K562 (cell line): ENCODE data around the gene ZNF487. TPM values are rescaled to one million over a fixed set of nuclear protein-coding genes. Genes with fewer than 3 reads are reported as not detected.

ENCODE experiments used
- ATF6 ChIP-seq: sonication (generic); formaldehyde crosslinking; IDR thresholded peaks from 2 replicates; pipeline ENCODE4 v1.4.0; 2020; ENCODE audit warnings: mild to moderate bottlenecking, missing genetic modification reagents
- CEBPB ChIP-seq: fragments of 450-650 bp; IDR thresholded peaks from 2 replicates; pipeline ENCODE4 v1.6.1; 2016; ENCODE audit warnings: missing genetic modification characterization, missing compliant biosample characterization
- CREB5 ChIP-seq: fragments of 250-450 bp; sonication (Bioruptor Pico); IDR thresholded peaks from 2 replicates; pipeline ENCODE4 v1.5.0; 2020; ENCODE audit warnings: mild to moderate bottlenecking
- MCM5 ChIP-seq: fragments of 450-650 bp; IDR thresholded peaks from 2 replicates; pipeline ENCODE4 v1.6.1; 2016; ENCODE audit warnings: low read depth
- NR2C2 ChIP-seq, 2 experiments: fragments of 200-800 bp in 1 of 2; sonication (Bioruptor generic) in 1 of 2; sonication (generic) in 1 of 2; formaldehyde crosslinking in 1 of 2; IDR thresholded peaks; 2 replicates each; pipeline versions ENCODE4 v1.6.1 to v1.8.0; 2016 to 2022; ENCODE audit warnings: mild to moderate bottlenecking in 1 of 2, missing compliant biosample characterization in 1 of 2, missing genetic modification characterization in 1 of 2, missing genetic modification reagents in 1 of 2
- PREB ChIP-seq: sonication (generic); formaldehyde crosslinking; IDR thresholded peaks from 2 replicates; pipeline ENCODE4 v1.8.1; 2023; ENCODE audit warnings: mild to moderate bottlenecking, missing genetic modification reagents
- RHOXF2B ChIP-seq: fragments of 250-450 bp; sonication (Bioruptor Pico); conservative IDR thresholded peaks from 2 replicates; pipeline ENCODE4 v1.5.1; 2021
- SIN3B ChIP-seq: fragments of 450-650 bp; IDR thresholded peaks from 2 replicates; pipeline ENCODE4 v1.6.1; 2017; ENCODE audit warnings: low read depth, mild to moderate bottlenecking, moderate library complexity
- SRSF9 ChIP-seq: fragments of 200-400 bp; formaldehyde crosslinking; IDR thresholded peaks from 2 replicates; pipeline ENCODE4 v1.6.1; 2017; ENCODE audit warnings: low read depth, low read length, borderline replicate concordance
- TAF7 ChIP-seq: fragments of 450-650 bp; IDR thresholded peaks from 2 replicates; pipeline ENCODE4 v1.6.1; 2016; ENCODE audit warnings: missing genetic modification characterization, missing compliant biosample characterization
- TOE1 ChIP-seq, 2 experiments: fragments of 450-650 bp in 1 of 2; sonication (generic) in 1 of 2; formaldehyde crosslinking in 1 of 2; IDR thresholded peaks; 2 replicates each; pipeline versions ENCODE4 v1.7.1 to v1.8.0; 2016 to 2022; ENCODE audit warnings: borderline replicate concordance in 2 of 2, mild to moderate bottlenecking in 2 of 2, antibody characterized with exemption in 1 of 2, inconsistent platforms in 1 of 2, low read depth in 1 of 2, missing genetic modification reagents in 1 of 2, moderate library complexity in 1 of 2
- TRIM28 ChIP-seq: fragments of 450-650 bp; IDR thresholded peaks from 2 replicates; pipeline ENCODE4 v1.6.1; 2017
- YY1 ChIP-seq, 3 experiments: IDR thresholded peaks; 2 replicates each; pipeline ENCODE4 v1.6.1; 2011; ENCODE audit warnings: low read length in 2 of 3, mild to moderate bottlenecking in 2 of 3, moderate library complexity in 2 of 3, borderline replicate concordance in 1 of 3, control low read depth in 1 of 3, low read depth in 1 of 3; ENCODE audit not compliant: insufficient read depth in 3 of 3, insufficient replicate concordance in 2 of 3, control insufficient read depth in 1 of 3, insufficient read length in 1 of 3; ENCODE audit errors: extremely low read depth in 1 of 3
- ZBTB34 ChIP-seq: fragments of 250-450 bp; sonication (Bioruptor Pico); IDR thresholded peaks from 2 replicates; pipeline ENCODE4 v1.8.0; 2021; ENCODE audit warnings: mild to moderate bottlenecking, moderate library complexity
- ZNF274 ChIP-seq: IDR thresholded peaks from 2 replicates; pipeline ENCODE4 v1.6.1; 2011; ENCODE audit warnings: low read depth, mild to moderate bottlenecking, low read length, moderate library complexity, borderline replicate concordance
- ZNF282 ChIP-seq: sonication (generic); formaldehyde crosslinking; IDR thresholded peaks from 2 replicates; pipeline ENCODE4 v1.8.1; 2023; ENCODE audit warnings: missing genetic modification reagents
- ZNF695 ChIP-seq: fragments of 450-650 bp; formaldehyde crosslinking; IDR thresholded peaks from 2 replicates; pipeline ENCODE4 v1.4.0; 2020; ENCODE audit warnings: mild to moderate bottlenecking, moderate library complexity
- ZNF785 ChIP-seq: fragments of 250-450 bp; sonication (Bioruptor Pico); IDR thresholded peaks from 2 replicates; pipeline ENCODE4 v1.4.0; 2020; ENCODE audit warnings: mild to moderate bottlenecking
- polyA plus RNA-seq, 8 experiments: library from polyadenylated mRNA; depleted of rRNA in 4 of 8; stranded (reverse) in 5 of 8; unstranded in 3 of 8; fragments of >200 nt; fragmentation: Nextera tagmentation in 2 of 8; fragmentation: Illumina TruSeq in 1 of 8; extraction: Ambion mirVana in 2 of 8; extraction: Trizol in 1 of 8; gene quantifications; 2 replicates each; pipeline versions ENCODE4 v1.2.1 to v1.2.3, GENCODE V29; 2011 to 2014; ENCODE audit warnings: inconsistent platforms in 1 of 8, missing spikeins in 1 of 8
- total RNA-seq, 7 experiments: library from RNA; depleted of rRNA in 6 of 7; stranded (reverse); fragments of >200 nt in 6 of 7; fragmentation: Illumina TruSeq in 2 of 7; extraction: Trizol in 2 of 7; gene quantifications; 2 replicates each; pipeline versions ENCODE4 v1.2.1 to v1.2.3, GENCODE V29; 2011 to 2021; ENCODE audit warnings: low replicate concordance in 1 of 7

ZNF487 gene
- total and polyA plus RNA-seq, 9 of the 15 experiments (the other 6 are each of a cell fraction or from before 2014, with no cell fraction given): 1.9 to 6.5 (median 4.2) TPM

- TF ChIP-seq RHOXF2B (CRISPR knock-in tag): peak; percentile 16; the same call in 1 of the 2 replicates
- peak; percentile 61; the same call in 1 of the 2 replicates for TF ChIP-seq NR2C2 (CRISPR knock-in tag; IDR thresholded peaks at IDR 0.05)
- peak; percentile 75 for TF ChIP-seq NR2C2 (tag; IDR thresholded peaks at IDR 0.05)
- peak; percentile 80; the same call in 1 of the 2 replicates for TF ChIP-seq TOE1 (IDR thresholded peaks at IDR 0.05; ENCODE audit: borderline replicate concordance)
- no peak for TF ChIP-seq TOE1 (CRISPR knock-in tag; IDR thresholded peaks at IDR 0.05; ENCODE audit: borderline replicate concordance, low read depth)
- TF ChIP-seq MCM5: no peak
- TF ChIP-seq YY1 (IDR thresholded peaks at IDR 0.05; ENCODE audit: borderline replicate concordance in 1 of 3, control insufficient read depth in 1 of 3, extremely low read depth in 1 of 3, insufficient read depth in 3 of 3, insufficient read length in 1 of 3, insufficient replicate concordance in 2 of 3, low read depth in 1 of 3, low read length in 2 of 3): peak; percentile 66 to 93 (median 90)
- TF ChIP-seq ZNF282 (CRISPR knock-in tag): no peak; the same call in 1 of the 2 replicates
- TF ChIP-seq TRIM28: no peak; the same call in none of the 2 replicates
- TF ChIP-seq CREB5: no peak
- TF ChIP-seq PREB (CRISPR knock-in tag): no peak
- TF ChIP-seq ZNF274: no peak
- TF ChIP-seq ZNF785 (CRISPR knock-in tag): no peak
- peak; percentile 59; the same call in 1 of the 2 replicates for TF ChIP-seq ATF6 (CRISPR knock-in tag)
- TF ChIP-seq SIN3B: peak; percentile 61; the same call in 1 of the 2 replicates
- no peak for TF ChIP-seq SRSF9
- peak; percentile 64 for TF ChIP-seq CEBPB (tag)
- peak; percentile 22; the same call in 1 of the 2 replicates for TF ChIP-seq TAF7 (tag)
- no peak for TF ChIP-seq ZBTB34
- TF ChIP-seq ZNF695 (CRISPR knock-in tag): no peak
These were observed at the start of gene ZNF487 (continued) for GRCh38 chr10:43436291-43437140.
